ENCODE results near the gene GRK1.

Gene GRK1

DNA sequence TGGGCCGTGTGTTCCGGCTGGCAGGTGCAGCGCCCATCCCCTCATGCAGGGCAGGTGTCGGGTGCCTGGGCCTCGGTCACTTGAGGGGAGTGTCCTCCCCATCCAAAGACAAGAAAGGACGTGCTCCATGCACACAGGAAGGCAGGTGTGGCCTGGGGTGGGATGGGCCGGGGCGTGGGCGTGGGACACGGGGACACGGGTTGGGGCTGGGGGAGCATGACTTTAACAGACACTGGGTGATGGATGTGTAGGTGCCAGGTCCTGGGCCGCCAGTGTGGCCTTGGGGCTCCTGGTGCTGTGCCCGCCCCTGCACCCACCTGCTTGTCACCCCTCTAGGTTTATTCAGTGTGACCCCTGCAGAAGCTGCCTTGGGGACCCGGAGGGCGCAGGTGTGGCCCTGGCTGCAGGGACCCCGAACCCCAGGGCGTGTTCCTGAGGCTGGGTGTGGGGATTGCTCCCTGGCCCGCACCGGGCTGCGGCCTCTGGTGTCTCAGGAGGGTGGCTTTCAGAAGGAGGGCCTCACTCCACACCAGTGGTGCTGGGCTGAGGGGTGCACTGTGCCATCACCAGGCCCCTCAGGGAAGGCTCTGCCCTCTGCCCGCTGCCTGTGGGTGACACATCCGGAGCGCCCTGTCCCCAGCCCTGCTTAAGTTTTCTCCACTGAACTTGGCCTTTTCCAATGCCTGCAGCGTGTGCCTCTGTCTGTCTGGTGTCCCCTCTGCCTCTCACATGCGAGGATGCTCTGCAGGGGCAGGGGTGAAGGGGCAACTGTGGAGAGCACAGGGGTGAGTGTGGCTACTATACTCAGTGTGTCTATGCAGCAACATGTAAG, 97.2 kb downstream of the GRK1 start:
- no peak for DNase-seq (ENCODE audit: low read depth)
- TF ChIP-seq, protein P1, sequence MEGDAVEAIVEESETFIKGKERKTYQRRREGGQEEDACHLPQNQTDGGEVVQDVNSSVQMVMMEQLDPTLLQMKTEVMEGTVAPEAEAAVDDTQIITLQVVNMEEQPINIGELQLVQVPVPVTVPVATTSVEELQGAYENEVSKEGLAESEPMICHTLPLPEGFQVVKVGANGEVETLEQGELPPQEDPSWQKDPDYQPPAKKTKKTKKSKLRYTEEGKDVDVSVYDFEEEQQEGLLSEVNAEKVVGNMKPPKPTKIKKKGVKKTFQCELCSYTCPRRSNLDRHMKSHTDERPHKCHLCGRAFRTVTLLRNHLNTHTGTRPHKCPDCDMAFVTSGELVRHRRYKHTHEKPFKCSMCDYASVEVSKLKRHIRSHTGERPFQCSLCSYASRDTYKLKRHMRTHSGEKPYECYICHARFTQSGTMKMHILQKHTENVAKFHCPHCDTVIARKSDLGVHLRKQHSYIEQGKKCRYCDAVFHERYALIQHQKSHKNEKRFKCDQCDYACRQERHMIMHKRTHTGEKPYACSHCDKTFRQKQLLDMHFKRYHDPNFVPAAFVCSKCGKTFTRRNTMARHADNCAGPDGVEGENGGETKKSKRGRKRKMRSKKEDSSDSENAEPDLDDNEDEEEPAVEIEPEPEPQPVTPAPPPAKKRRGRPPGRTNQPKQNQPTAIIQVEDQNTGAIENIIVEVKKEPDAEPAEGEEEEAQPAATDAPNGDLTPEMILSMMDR (conservative IDR thresholded peaks at IDR 0.05; ENCODE audit: control insufficient read depth, insufficient read depth, low read depth, low read length) = no peak
- H3K4me3 ChIP-seq (ENCODE audit: control insufficient read depth, low read depth, low read length) = no peak overlapping the region

DNA sequence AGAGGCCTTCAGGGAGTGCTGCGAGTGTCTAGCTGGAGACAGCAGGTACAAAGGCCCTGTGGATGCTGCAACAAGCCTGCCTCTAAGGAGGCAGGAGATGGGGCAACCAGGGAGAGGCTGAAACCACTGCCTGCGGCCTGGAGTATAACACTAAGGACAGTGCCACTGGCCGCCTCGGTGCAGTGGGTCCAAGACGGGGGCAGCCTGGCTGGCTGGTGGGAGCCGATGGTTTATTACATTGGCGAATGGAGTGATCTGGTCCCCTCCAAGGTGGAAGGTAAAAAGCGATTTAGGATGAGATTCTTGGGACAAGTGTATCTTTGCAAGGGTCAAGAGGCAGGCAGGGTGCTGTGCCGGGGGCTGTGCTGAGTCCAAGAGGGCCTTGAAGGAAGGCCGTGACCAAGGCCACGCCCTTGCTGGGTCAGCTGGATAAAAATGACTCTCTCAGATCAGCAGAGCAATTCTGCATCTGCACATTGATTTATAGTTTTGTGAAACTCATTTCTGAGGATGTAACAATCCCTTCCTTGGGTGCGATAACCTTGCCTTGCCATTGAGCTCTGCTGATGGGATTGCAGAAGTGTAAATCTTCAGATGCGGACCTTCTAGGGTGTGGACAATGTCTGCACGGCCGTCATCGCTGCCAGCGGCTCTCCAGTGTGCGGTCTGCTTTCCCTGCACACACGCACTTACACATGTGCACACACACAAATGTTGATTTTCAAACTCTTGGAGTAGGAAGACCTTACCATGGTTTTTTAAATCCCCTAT, 98.0 kb downstream of the GRK1 start:
- TF ChIP-seq, protein P1 (conservative IDR thresholded peaks at IDR 0.05; ENCODE audit: control insufficient read depth, insufficient read depth, low read depth, low read length) = no peak
- no peak overlapping the region for H3K4me3 ChIP-seq (ENCODE audit: control insufficient read depth, low read depth, low read length)
- DNase-seq (ENCODE audit: low read depth) = no peak

DNA sequence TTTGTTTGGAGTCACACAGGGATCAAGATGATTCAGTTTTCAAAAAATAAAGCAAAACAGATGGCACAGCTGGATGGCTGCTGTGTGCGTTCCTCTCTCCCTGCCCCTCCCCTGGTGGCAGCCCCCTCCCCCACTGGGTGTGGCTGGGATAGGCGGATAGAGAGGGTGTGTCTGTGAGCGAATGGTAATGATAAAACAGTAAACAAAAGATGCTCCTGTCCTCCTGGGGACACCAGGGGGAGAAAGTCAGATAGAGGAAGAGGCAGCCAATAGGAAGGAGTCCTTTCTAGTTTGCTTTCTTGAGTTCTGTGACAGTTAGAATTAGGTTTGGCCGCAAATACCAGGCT, 98.5 kb downstream of the GRK1 start:
- no peak overlapping the region for H3K4me3 ChIP-seq (ENCODE audit: control insufficient read depth, low read depth, low read length)
- DNase-seq (ENCODE audit: low read depth) = peak; percentile 40
- TF ChIP-seq, protein P1 (conservative IDR thresholded peaks at IDR 0.05; ENCODE audit: control insufficient read depth, insufficient read depth, low read depth, low read length) = no peak

DNA sequence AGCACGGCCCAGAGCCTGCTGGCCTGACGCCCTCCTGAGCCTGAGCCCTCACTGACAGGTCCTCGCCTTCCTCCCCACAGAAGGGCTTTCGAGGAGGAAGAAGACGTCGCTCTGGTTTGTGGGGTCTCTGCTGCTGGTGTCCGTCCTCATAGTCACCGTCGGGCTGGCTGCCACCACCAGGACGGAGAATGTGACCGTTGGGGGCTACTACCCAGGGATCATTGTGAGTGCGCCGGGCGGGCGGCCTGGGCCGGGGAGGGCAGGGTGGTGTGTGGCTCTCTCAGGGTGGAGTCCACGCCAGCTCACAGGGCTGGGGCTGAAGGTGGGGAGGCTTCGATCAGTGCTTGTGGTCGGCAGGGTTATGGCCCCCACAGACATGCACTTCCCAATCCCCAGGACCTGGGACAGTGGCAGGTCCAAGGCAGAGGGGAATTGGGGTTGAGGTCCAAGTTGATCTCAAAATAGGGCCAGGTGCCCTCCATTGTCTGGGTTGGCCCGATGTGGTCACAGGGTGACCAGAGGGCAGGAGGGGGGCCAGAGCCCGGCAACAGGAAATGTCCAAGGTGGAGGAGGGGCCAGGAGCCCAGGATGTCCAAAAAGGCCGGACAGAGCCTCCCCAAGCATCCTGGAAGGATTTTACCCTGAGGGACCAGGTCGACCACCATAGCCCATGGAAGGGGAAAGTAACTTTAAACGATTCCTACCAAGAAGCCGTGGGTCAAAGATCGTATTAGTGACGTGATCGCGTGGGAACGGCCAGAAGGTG, 99.2 kb downstream of the GRK1 start:
- TF ChIP-seq, protein P1 (conservative IDR thresholded peaks at IDR 0.05; ENCODE audit: control insufficient read depth, insufficient read depth, low read depth, low read length) = no peak
- no peak for DNase-seq (ENCODE audit: low read depth)
- no peak overlapping the region for H3K4me3 ChIP-seq (ENCODE audit: control insufficient read depth, low read depth, low read length)

DNA sequence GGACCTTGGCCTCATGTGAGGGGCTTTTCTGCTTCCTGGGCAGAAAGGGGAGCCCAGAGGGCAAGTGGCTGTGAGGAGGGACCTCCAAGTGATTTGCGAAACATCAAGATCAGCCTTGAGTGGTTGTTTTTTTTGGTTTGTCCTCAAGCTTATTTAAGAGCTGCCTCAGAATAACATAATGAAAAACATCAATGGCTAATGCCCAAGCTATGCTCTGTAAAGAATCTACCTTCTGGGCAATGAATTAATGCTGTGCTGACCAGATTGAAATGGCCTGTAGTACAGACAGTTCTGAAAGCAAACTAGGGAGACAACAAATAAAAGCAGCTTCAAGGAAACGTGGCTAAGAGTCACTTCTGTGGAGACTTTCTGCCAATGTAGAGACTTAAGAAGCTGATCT, 100.3 kb downstream of the GRK1 start:
- DNase-seq (ENCODE audit: low read depth) = no peak
- no peak overlapping the region for H3K4me3 ChIP-seq (ENCODE audit: control insufficient read depth, low read depth, low read length)
- TF ChIP-seq, protein P1 (conservative IDR thresholded peaks at IDR 0.05; ENCODE audit: control insufficient read depth, insufficient read depth, low read depth, low read length) = no peak

DNA sequence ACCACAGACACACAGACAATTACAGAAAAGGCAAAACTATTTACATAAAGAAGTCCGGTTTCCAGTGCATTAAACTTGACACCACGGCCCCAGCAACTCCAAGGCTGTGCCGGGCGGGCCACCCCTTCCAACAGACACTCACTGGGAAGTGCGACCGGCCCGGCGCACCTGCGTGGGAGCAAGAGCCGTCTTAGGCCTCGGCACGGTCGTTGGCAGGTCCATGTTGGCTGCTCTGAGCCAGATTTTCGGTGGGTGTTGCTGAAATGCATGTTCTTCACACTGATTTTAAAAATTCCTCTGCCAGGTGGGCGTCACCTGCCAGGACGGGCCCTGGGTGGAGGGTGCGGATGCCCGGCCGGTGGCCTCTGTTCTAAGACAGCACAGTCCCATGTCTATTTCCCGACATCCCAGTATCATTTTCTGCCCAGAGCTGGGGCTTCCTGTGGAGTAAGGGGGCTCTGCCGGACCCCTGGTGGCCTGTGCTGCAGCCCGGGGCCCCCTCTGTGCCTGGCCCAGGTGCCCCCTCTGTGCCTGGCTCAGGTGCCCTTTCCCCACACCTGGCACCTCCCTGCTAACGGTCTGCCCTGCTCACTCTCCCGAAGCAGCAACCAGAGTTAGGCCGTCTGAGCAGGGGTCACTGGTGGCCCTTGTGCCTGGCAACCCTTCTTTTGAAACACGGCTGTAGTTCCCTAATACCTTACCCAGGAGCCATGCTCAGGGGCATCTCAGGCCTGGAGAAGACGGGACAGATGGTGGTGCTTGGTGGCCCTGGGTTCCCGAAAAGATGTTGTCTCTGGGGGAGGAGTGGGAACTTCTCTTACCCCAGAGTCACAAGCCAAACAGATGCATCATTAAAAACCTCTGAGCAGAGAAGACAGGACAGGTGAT, 101.2 kb downstream of the GRK1 start:
- no peak overlapping the region for H3K4me3 ChIP-seq (ENCODE audit: control insufficient read depth, low read depth, low read length)
- TF ChIP-seq, protein P1 (conservative IDR thresholded peaks at IDR 0.05; ENCODE audit: control insufficient read depth, insufficient read depth, low read depth, low read length) = no peak
- no peak for DNase-seq (ENCODE audit: low read depth)

Data from fibroblast of mammary gland (primary cell).